ENCODE measurements around the gene WWC2.
"Not testable (repeated sequence)": the region's sequence is repeated elsewhere in the genome, so short reads cannot be mapped to it uniquely, and the experiment has no call there.

The WWC2 gene

DNA sequence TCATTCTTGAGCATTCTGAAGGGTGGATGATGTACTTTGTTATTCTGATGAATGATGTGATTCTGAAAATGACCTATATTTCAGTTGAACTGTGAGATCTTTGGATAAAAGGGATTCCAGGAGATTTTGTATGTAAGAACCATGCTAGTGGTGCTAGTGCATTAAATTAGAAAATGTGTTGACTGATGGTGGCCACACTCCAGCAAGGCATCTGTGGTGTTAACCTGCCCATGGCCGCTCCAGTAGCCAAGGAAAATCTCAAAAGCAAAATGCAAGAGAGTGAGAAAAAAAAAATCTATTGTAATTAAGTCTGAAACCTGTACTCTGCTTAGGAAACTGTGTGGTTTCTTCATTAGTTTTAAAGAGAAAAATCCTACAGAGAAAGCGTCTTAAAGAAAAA, 93.5 kb downstream of the WWC2 start:
- H3K4me1 ChIP-seq (ENCODE audit: control insufficient read depth in 1 of 2, insufficient read depth in 1 of 2, low read depth in 1 of 2, low read length in 1 of 2), result no peaks in the 10 kb centered on the region
- H3K27ac ChIP-seq, result no peak overlapping the region
- H3K27me3 ChIP-seq, result peaks cover 18% of the 10 kb centered on the region
- H3K9me3 ChIP-seq, result no peaks in the 10 kb centered on the region
- no peaks in the 10 kb centered on the region for H3K36me3 ChIP-seq
- H3K4me3 ChIP-seq (ENCODE audit: low read depth in 1 of 2, low read length in 1 of 2), result no peak overlapping the region
- TF ChIP-seq CTCF (IDR thresholded peaks at IDR 0.05), result no peak

DNA sequence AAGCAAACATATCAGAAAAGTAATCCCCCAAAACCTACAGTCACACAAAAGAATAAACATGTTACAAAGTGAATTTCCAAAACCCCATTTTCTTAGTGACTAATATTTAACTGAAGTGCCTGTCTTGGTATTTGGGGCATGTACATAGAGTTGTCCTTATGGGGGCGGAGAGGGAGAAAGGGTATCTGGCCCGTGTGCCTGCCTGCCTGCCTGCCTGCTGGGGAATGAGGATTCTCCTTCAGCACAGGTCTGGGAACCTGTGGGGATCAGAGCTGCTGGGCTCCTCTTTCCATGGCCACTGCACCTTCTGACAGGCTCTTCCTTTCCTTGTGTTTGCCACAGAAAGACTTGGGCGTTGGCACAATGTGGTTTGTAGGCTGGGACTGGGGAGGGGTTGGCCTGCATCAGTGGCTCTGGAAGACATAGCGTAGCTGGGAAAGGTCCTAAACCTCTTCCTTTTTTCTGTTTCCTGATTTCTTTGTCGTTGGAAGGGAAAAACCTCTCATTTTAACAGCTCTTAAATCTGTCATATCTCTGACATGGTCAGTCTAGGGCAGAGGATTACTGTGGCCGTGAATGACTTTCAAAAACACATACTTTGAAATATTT, 94.8 kb downstream of the WWC2 start:
- H3K9me3 ChIP-seq; H3K4me3 ChIP-seq (ENCODE audit: low read depth in 1 of 2, low read length in 1 of 2); H3K36me3 ChIP-seq; H3K27ac ChIP-seq; H3K4me1 ChIP-seq (ENCODE audit: control insufficient read depth in 1 of 2, insufficient read depth in 1 of 2, low read depth in 1 of 2, low read length in 1 of 2): not testable (repeated sequence)
- peaks cover 18% of the 10 kb centered on the region for H3K27me3 ChIP-seq

DNA sequence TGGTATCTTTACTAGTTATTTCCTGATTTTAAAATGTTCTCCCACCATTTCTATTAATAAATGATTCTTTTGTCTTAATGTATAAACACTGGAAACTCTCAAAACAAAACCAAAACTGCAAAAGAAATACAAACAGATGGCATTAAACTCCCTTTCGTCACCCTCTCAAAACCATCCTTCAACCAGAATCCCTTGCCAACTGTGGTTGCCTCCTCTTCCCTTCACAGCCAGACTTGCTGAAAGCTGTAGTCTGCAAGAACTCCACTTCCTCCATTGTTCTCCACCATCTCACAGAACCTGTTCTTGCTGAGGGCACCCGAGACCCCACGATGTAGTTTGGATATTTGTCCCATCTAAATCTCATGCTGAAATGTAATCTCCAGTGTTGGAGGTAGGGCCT, 96.5 kb downstream of the WWC2 start:
- Histone ChIP-seq H3K4me3 (ENCODE audit: low read depth in 1 of 2, low read length in 1 of 2) (no peak overlapping the region), H3K27ac (no peak overlapping the region), H3K27me3 (peaks cover 18% of the 10 kb centered on the region), H3K4me1 (ENCODE audit: control insufficient read depth in 1 of 2, insufficient read depth in 1 of 2, low read depth in 1 of 2, low read length in 1 of 2) (no peaks in the 10 kb centered on the region), H3K9me3 (no peaks in the 10 kb centered on the region), H3K36me3 (no peaks in the 10 kb centered on the region)
- TF ChIP-seq CTCF (IDR thresholded peaks at IDR 0.05), result no peak

DNA sequence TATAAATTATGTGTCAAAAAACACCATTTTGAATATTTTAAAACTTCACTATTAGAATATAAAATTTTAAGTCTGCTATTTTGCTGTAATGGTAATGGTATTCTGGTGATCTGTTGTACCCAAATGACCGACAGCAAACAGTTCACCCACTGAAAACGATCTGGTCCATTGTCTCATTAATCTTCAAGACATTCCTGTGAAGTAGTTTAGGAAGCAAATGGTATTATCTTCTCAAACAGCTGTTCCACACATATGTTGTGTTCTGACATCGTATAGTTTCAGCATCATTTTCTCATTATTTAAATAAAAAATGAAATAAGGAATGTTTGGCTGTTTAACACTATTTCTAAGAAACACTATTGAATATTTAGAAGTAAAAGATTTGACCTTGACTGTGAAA, 98.1 kb downstream of the WWC2 start:
- Histone ChIP-seq H3K4me1 (ENCODE audit: control insufficient read depth in 1 of 2, insufficient read depth in 1 of 2, low read depth in 1 of 2, low read length in 1 of 2) (no peaks in the 10 kb centered on the region), H3K36me3 (no peaks in the 10 kb centered on the region), H3K9me3 (no peaks in the 10 kb centered on the region), H3K4me3 (ENCODE audit: low read depth in 1 of 2, low read length in 1 of 2) (no peak overlapping the region), H3K27me3 (peaks cover 13% of the 10 kb centered on the region), H3K27ac (no peak overlapping the region)
- TF ChIP-seq CTCF (IDR thresholded peaks at IDR 0.05), result no peak

DNA sequence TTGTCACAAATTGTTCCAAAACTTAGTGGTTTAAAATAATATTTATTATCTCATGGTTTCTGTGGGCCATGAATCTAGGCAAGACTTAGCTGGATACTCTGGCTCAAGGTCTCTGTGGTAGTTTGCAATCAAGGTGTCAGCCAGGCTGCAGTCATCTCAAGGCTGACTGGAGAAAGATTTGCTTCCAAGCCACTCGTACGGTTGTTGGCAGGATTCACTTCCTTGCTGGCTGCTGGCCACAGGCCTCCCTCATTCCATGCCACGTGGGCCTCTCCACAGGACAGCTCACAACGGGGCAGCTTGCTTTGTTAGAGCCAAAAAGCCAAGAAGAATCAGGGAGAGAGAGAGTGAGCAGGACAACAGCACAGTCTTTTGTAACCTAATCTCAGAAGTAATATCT, 101.4 kb downstream of the WWC2 start:
- no peak overlapping the region for H3K27ac ChIP-seq
- H3K27me3 ChIP-seq, result no peaks in the 10 kb centered on the region
- no peaks in the 10 kb centered on the region for H3K36me3 ChIP-seq
- TF ChIP-seq CTCF (IDR thresholded peaks at IDR 0.05), result no peak
- no peaks in the 10 kb centered on the region for H3K4me1 ChIP-seq (ENCODE audit: control insufficient read depth in 1 of 2, insufficient read depth in 1 of 2, low read depth in 1 of 2, low read length in 1 of 2)
- H3K9me3 ChIP-seq, result no peaks in the 10 kb centered on the region
- H3K4me3 ChIP-seq (ENCODE audit: low read depth in 1 of 2, low read length in 1 of 2), result no peak overlapping the region

DNA sequence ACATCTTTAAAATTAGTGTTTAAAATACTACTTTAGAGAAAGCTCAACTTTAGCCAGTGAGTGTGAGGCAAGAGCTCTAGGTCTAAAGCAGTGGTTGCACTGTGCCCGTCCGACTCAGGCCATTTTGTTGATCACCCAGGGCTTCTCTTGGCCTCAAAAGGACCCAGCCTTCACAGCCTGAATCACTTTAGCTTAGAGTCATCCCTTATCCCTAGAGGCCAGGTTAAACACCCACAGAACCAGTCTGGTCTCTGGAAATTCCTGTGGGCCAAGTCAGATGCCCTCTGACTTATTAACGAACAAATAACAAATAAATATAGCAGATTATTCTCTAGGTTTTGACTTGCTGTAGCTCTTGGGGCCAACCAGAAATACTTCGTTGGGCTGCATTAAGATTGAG, 102.3 kb downstream of the WWC2 start:
- no peak overlapping the region for H3K4me3 ChIP-seq (ENCODE audit: low read depth in 1 of 2, low read length in 1 of 2)
- H3K9me3 ChIP-seq, result no peaks in the 10 kb centered on the region
- H3K27me3 ChIP-seq, result no peaks in the 10 kb centered on the region
- TF ChIP-seq CTCF (IDR thresholded peaks at IDR 0.05), result no peak
- no peaks in the 10 kb centered on the region for H3K4me1 ChIP-seq (ENCODE audit: control insufficient read depth in 1 of 2, insufficient read depth in 1 of 2, low read depth in 1 of 2, low read length in 1 of 2)
- no peak overlapping the region for H3K27ac ChIP-seq
- H3K36me3 ChIP-seq, result no peaks in the 10 kb centered on the region

Data from neutrophil (primary cell).